Measurements from ENCODE around the gene NTMT1. TPM values are rescaled to one million over a fixed set of nuclear protein-coding genes. Genes with fewer than 3 reads are reported as not detected.

NTMT1 gene
- total RNA-seq, 1 donor from 2014 or later: 55.1 TPM

GRCh38 chr9:129631674-129632129, 5.7 kb downstream of the NTMT1 start:
- no peak overlapping the region for H3K27ac Mint-ChIP-seq (ENCODE audit: unreplicated experiment)
- peaks cover 94% of the 10 kb centered on the region for H3K79me2 ChIP-seq (ENCODE audit: insufficient read depth, low read length)
- H3K9ac ChIP-seq (ENCODE audit: low read length): peak overlapping the region; percentile 20
- H3K4me2 ChIP-seq (ENCODE audit: low read length): peak overlapping the region; percentile 65
- peaks cover 18% of the 10 kb centered on the region for H3K36me3 Mint-ChIP-seq (ENCODE audit: low read depth, unreplicated experiment)
- peaks cover 45% of the 10 kb centered on the region for H3K4me1 ChIP-seq (ENCODE audit: insufficient read depth, low read length)
- H3K36me3 ChIP-seq (ENCODE audit: insufficient read depth, low read length): peaks cover 16% of the 10 kb centered on the region
- peaks cover 92% of the 10 kb centered on the region for H4K20me1 ChIP-seq (ENCODE audit: insufficient read depth, low read length)
- FAIRE-seq (no peak), DNase-seq (ENCODE audit: low read depth) (no peak)
- no peak overlapping the region for H2AFZ ChIP-seq (ENCODE audit: low read depth, low read length)
- H3K9me3 ChIP-seq (ENCODE audit: insufficient read depth, low read depth, low read length): no peaks in the 10 kb centered on the region
- H3K27ac ChIP-seq (ENCODE audit: low read depth, low read length): peak overlapping the region; percentile 26
- no peaks in the 10 kb centered on the region for H3K27me3 ChIP-seq (ENCODE audit: insufficient read depth, low read length)
- no peaks in the 10 kb centered on the region for H3K27me3 Mint-ChIP-seq (ENCODE audit: low read depth, unreplicated experiment)
- H3K4me3 Mint-ChIP-seq (ENCODE audit: unreplicated experiment): peak overlapping the region; percentile 5
- H3K4me3 ChIP-seq (ENCODE audit: insufficient read depth, low read depth, low read length): no peak overlapping the region
- no peaks in the 10 kb centered on the region for H3K9me3 Mint-ChIP-seq (ENCODE audit: unreplicated experiment)
- peaks cover 48% of the 10 kb centered on the region for H3K4me1 Mint-ChIP-seq (ENCODE audit: low read depth, unreplicated experiment)
- TF ChIP-seq, protein P1, sequence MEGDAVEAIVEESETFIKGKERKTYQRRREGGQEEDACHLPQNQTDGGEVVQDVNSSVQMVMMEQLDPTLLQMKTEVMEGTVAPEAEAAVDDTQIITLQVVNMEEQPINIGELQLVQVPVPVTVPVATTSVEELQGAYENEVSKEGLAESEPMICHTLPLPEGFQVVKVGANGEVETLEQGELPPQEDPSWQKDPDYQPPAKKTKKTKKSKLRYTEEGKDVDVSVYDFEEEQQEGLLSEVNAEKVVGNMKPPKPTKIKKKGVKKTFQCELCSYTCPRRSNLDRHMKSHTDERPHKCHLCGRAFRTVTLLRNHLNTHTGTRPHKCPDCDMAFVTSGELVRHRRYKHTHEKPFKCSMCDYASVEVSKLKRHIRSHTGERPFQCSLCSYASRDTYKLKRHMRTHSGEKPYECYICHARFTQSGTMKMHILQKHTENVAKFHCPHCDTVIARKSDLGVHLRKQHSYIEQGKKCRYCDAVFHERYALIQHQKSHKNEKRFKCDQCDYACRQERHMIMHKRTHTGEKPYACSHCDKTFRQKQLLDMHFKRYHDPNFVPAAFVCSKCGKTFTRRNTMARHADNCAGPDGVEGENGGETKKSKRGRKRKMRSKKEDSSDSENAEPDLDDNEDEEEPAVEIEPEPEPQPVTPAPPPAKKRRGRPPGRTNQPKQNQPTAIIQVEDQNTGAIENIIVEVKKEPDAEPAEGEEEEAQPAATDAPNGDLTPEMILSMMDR (IDR thresholded peaks at IDR 0.05; ENCODE audit: insufficient read depth, low read depth, low read length): no peak
- TF ChIP-seq EZH2 (IDR thresholded peaks at IDR 0.05; ENCODE audit: insufficient read depth, low read length): no peak

- peak overlapping the region; percentile 65 for H3K4me2 ChIP-seq (ENCODE audit: low read length)
- no peak overlapping the region for H3K4me3 Mint-ChIP-seq (ENCODE audit: unreplicated experiment)
- H3K27ac ChIP-seq (ENCODE audit: low read depth, low read length): no peak overlapping the region
- H3K9ac ChIP-seq (ENCODE audit: low read length): peak overlapping the region; percentile 20
- DNase-seq (ENCODE audit: low read depth) (no peak), FAIRE-seq (no peak)
- H2AFZ ChIP-seq (ENCODE audit: low read depth, low read length): no peak overlapping the region
- peaks cover 94% of the 10 kb centered on the region for H3K79me2 ChIP-seq (ENCODE audit: insufficient read depth, low read length)
- H3K27me3 ChIP-seq (ENCODE audit: insufficient read depth, low read length): no peaks in the 10 kb centered on the region
- H3K36me3 Mint-ChIP-seq (ENCODE audit: low read depth, unreplicated experiment): peaks cover 18% of the 10 kb centered on the region
- peaks cover 43% of the 10 kb centered on the region for H3K4me1 Mint-ChIP-seq (ENCODE audit: low read depth, unreplicated experiment)
- H3K9me3 ChIP-seq (ENCODE audit: insufficient read depth, low read depth, low read length): no peaks in the 10 kb centered on the region
- no peak overlapping the region for H3K4me3 ChIP-seq (ENCODE audit: insufficient read depth, low read depth, low read length)
- H3K27ac Mint-ChIP-seq (ENCODE audit: unreplicated experiment): no peak overlapping the region
- peaks cover 18% of the 10 kb centered on the region for H3K36me3 ChIP-seq (ENCODE audit: insufficient read depth, low read length)
- no peaks in the 10 kb centered on the region for H3K9me3 Mint-ChIP-seq (ENCODE audit: unreplicated experiment)
- H4K20me1 ChIP-seq (ENCODE audit: insufficient read depth, low read length): peaks cover 92% of the 10 kb centered on the region
- peaks cover 37% of the 10 kb centered on the region for H3K4me1 ChIP-seq (ENCODE audit: insufficient read depth, low read length)
- TF ChIP-seq, protein P1 (IDR thresholded peaks at IDR 0.05; ENCODE audit: insufficient read depth, low read depth, low read length): no peak
- no peak for TF ChIP-seq EZH2 (IDR thresholded peaks at IDR 0.05; ENCODE audit: insufficient read depth, low read length)
- no peaks in the 10 kb centered on the region for H3K27me3 Mint-ChIP-seq (ENCODE audit: low read depth, unreplicated experiment)
Measured at GRCh38 chr9:129632460-129632859, 6.5 kb downstream of the NTMT1 start.

GRCh38 chr9:129633207-129633606, 7.2 kb downstream of the NTMT1 start:
- H3K36me3 ChIP-seq (ENCODE audit: insufficient read depth, low read length): peaks cover 21% of the 10 kb centered on the region
- H3K9ac ChIP-seq (ENCODE audit: low read length): no peak overlapping the region
- TF ChIP-seq, protein P1 (IDR thresholded peaks at IDR 0.05; ENCODE audit: insufficient read depth, low read depth, low read length): no peak
- no peak for TF ChIP-seq EZH2 (IDR thresholded peaks at IDR 0.05; ENCODE audit: insufficient read depth, low read length)
- DNase-seq (ENCODE audit: low read depth) (no peak), FAIRE-seq (no peak)
- H3K4me1 ChIP-seq (ENCODE audit: insufficient read depth, low read length): peaks cover 30% of the 10 kb centered on the region
- no peak overlapping the region for H3K27ac ChIP-seq (ENCODE audit: low read depth, low read length)
- Mint-ChIP-seq H3K27me3 (ENCODE audit: low read depth, unreplicated experiment) (no peaks in the 10 kb centered on the region), H3K36me3 (ENCODE audit: low read depth, unreplicated experiment) (peaks cover 17% of the 10 kb centered on the region), H3K4me1 (ENCODE audit: low read depth, unreplicated experiment) (peaks cover 35% of the 10 kb centered on the region), H3K9me3 (ENCODE audit: unreplicated experiment) (no peaks in the 10 kb centered on the region), H3K4me3 (ENCODE audit: unreplicated experiment) (peak overlapping the region; percentile 35), H3K27ac (ENCODE audit: unreplicated experiment) (no peak overlapping the region)
- H3K9me3 ChIP-seq (ENCODE audit: insufficient read depth, low read depth, low read length): no peaks in the 10 kb centered on the region
- peaks cover 91% of the 10 kb centered on the region for H4K20me1 ChIP-seq (ENCODE audit: insufficient read depth, low read length)
- H3K27me3 ChIP-seq (ENCODE audit: insufficient read depth, low read length): no peaks in the 10 kb centered on the region
- no peak overlapping the region for H3K4me3 ChIP-seq (ENCODE audit: insufficient read depth, low read depth, low read length)
- H3K4me2 ChIP-seq (ENCODE audit: low read length): no peak overlapping the region
- no peak overlapping the region for H2AFZ ChIP-seq (ENCODE audit: low read depth, low read length)
- peaks cover 92% of the 10 kb centered on the region for H3K79me2 ChIP-seq (ENCODE audit: insufficient read depth, low read length)
